ENCODE data around the gene U2AF2.

U2AF2 gene

GRCh38 chr19:55644191-55644833, 10.5 kb upstream of the U2AF2 start:
- DNase-seq = no peak

DNA sequence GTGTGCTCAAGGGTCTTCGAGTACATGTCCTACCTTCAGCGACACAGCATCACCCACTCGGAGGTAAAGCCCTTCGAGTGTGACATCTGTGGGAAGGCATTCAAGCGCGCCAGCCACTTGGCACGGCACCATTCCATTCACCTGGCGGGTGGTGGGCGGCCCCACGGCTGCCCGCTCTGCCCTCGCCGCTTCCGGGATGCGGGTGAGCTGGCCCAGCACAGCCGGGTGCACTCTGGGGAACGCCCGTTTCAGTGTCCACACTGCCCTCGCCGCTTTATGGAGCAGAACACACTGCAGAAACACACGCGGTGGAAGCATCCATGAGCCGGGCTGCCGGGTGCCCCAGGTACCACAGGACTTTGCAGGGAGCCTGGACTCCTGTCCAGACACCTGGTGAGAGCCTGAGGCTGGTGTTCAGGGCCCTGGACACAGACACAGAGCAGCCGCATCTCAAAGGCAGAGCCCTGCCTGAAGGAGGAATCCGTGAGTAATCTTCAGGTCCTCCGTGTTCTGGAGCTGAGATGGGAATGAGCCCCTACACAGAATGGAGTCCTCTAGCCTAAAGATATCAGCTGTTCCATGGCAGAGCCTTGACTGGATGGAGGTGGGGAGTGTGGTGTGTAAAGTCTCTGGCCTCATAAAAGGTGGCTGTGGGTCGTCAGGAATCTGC, 9.9 kb upstream of the U2AF2 start:
- no peak for DNase-seq

DNA sequence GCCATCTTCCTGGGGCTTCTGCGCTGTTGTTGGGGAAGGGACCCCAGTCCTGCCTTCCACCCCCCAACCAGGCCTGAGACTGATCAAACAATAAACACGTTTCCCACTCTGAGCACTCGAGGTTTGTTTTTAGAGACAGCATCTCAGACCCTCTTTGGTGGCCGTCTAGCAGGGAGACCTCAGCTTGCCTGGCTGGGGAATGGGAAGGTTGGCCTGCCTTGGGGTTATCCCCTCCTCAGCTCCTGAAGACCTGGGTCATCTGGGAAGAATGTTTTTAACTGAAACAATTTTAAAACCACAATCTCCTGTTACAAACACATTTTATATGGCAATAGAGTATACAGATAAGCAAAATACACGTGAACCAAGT, 9.3 kb upstream of the U2AF2 start:
- no peak for DNase-seq

DNA sequence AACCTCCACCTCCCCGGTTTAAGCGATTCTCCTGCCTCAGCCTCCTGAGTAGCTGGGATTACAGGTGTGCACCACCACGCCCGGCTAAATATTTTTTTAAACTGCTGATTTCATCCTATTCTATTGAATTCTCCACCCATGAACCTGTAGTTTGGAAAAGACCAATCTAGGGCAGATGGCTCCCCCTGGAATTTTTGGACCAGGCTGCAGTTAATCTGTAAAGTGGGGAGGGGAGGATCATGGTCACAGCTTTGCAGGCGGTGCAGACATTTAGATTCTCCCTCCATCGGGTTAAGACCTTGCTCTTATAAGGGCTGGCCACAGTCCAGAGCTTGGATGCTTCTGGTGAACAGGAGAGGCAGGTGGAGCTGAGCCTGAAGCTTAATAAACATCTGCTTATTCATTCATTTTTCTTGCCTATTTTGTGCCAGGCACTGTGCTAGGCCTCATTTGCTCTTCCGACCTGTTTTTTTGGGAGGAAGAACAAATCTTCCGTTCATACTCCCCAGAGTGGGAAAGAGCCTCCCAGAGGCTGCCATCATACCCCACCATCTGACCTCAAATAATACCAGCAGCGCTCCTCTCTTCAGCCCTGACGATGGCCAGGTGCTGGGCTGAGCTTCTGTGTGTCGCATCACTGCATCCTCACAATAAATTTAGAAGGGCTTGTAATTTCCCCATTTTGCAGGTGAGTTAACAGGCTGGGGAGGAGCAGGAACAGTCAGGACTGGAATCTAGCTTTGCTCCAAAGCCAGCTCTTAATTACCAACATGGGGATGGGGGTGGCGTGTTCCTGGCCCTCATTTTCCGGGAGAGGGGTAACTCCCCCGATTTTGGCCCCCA, 7.7 kb upstream of the U2AF2 start:
- no peak for DNase-seq

DNA sequence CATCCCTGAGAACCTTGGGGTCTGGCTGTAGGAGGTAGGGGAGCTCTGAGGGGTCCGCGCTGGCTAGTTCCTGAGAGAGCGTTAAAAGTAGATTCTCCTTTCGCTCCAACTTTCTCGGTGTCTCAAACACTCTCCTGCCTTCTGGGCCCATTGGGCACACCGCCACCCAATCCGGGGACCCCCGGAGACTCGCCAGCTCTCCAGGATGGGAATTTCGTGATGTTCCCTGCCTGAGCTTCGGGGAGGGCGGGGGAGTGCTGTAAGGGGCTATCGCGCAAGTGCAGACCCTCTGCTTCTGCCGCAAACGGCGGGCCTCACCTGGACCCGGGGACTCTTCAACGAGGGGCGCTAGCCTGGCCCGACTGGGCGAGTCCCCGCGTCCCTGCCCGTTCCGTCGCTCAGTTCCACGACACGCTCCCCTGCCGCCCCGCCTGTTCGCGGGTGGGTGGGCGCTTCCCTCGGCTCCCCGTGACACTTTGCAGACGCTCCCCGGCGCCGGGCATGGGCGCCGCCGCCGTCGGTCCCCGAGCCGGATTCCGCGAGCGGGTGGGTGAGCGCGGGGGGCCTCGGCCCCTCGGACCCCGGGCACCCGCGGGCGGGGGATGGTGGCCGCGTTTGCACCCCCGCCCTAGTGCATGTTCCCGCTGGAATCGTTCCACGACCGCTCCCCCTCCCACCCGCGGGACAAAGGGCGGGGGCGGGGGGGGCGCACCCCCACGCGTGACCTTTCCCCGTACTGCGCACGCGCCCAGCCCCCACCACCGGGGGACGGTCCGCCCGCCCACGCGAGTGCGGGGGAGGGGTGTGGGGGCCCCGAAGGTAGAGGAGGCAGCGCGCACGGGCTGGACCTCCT, 6.9 kb upstream of the U2AF2 start, which contains the start of gene CCDC106:
Gene CCDC106 (plus strand): TSS at position 481 of the 853 bp plus-strand sequence. CDS start 835 bp downstream, outside the sequence.
- peak; percentile 61 to 84 for DNase-seq

GRCh38 chr19:55648585-55649267, 6.1 kb upstream of the U2AF2 start:
- no peak for DNase-seq

DNA sequence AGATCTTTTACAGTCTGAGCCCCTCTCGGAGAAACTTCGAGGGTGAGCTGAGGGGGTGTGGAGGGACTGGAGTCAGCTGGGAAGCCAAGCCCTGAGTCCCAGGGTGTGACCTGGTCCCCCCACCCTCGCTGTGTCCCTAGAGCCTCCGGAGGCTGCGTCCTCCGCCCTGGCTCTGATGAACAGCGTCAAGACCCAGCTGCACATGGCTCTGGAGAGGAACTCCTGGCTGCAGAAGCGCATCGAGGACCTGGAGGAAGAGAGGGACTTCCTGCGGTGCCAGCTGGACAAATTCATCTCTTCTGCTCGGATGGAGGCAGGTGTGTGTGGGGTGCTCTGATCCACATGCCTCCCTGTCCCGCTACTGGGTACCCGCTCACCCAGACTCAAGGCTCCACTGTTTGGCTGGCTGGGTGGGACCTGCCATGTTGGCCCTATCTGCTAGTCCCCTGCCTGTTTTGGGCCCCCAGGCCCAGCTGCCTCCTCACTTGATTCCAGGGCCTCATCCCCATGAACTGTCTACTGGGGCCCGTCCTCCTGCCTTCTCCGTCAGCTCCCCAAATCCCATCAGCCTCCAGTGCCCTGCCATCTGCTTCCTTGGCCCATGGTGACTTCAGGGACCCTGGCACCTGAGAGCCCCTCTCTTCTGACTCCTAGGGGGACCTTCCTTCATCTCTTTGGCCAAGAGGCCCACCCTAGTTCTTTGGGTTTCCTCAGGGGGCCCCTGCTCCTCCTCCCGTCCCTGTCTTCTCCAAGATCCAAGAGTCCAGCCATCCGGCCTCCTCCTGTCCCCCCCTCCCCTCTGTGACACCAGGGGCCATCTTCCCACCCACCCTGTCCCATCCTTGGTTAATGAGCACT, 5.3 kb upstream of the U2AF2 start:
- DNase-seq = no peak

DNA sequence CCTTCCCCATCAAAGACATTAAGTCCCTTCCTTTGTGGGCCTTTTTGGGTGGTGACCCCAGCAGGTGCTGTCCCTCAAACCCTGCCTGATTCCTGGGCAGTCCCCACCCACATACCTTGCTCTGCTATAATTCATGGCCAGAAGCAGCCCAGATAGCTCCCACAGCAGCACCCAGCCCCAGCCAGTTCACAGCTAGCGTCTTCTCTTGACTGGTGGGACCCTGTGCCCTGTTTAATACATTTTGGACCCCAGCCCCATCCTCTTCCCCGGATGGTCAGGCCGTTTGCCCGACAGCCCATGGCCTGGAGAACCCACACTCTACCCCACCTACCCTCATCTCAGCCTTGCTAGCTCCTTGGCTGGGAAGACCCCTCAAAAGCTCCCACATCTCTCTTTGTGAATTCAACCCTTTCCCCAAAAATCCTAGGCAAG, 4.7 kb upstream of the U2AF2 start:
- DNase-seq = no peak

DNA sequence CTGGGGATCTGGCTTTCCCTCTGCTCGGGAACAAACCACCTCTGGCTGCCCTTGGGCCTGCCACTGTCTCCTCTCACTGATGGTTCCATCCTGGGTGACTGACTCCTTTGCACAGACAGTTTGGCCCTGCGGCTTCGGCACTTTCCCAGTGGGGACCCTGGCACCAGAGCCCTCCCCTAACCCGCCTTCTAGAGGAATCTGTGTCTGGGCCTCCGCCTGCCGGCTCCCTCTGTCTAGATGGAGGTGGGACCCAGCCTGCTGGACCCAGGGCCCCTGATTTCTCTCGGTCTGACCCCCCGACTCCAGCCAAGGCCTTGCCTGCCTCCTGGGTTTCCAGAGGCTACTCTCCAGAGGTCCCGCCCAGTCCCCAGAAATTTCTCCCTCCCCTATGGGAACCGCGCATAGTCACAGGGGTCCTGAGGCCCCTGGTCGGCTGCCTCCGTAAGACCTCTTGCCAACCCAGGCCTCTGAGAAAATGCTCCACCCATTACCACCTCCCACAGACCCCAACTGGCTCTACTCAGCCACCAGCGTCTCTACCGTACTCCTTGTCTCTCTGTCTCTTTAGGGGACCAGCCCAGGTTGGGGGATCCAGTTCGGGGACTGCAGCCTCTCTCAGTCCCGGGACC, 4.1 kb upstream of the U2AF2 start:
- no peak for DNase-seq

DNA sequence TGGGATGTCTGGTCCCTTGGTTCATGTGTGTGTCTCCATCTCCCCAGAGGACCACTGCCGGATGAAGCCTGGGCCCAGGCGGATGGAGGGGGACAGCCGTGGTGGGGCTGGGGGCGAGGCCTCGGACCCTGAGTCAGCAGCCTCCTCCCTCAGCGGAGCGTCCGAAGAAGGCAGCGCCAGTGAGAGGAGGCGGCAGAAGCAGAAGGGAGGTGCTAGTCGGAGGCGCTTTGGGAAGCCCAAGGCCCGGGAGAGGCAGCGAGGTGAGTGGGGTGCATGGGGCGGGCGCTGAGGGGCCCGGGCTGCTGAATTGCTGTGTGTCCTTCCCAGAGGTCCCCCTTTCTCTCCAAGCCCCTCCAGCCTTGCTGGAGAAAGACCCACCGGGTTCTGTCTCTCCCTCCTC, 3.6 kb upstream of the U2AF2 start:
- no peak for DNase-seq

DNA sequence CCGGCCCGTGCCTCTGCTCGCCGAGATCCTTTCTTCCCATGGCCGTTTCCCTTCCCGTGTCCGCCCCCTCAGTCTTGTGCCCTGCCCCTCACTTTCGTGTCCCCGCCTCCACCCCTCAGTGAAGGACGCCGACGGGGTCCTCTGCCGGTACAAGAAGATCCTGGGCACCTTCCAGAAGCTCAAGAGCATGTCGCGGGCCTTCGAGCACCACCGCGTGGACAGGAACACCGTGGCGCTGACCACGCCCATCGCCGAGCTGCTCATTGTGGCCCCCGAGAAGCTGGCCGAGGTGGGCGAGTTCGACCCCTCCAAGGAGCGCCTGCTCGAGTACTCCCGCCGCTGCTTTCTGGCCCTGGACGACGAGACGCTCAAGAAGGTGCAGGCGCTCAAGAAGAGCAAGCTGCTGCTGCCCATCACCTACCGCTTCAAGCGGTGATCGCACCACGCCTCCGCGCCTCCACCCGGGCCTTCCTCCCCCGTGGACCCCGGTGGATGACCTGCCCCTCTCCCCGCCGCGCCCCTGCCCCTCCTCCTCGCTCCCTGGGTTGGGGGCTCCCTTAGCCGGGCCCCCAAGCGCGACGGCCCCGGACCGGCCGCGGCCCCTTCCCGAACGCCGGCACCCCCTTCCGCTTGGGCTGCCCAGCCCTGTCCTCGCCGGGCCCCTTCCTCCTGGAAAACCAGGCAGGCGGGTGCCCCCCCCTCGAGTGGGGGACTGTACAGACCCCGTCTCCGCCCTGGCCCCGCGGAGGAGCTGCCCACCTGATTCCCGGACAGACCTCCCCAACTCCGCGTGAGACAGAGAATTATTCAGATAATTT, 2.3 kb upstream of the U2AF2 start:
- DNase-seq = no peak

DNA sequence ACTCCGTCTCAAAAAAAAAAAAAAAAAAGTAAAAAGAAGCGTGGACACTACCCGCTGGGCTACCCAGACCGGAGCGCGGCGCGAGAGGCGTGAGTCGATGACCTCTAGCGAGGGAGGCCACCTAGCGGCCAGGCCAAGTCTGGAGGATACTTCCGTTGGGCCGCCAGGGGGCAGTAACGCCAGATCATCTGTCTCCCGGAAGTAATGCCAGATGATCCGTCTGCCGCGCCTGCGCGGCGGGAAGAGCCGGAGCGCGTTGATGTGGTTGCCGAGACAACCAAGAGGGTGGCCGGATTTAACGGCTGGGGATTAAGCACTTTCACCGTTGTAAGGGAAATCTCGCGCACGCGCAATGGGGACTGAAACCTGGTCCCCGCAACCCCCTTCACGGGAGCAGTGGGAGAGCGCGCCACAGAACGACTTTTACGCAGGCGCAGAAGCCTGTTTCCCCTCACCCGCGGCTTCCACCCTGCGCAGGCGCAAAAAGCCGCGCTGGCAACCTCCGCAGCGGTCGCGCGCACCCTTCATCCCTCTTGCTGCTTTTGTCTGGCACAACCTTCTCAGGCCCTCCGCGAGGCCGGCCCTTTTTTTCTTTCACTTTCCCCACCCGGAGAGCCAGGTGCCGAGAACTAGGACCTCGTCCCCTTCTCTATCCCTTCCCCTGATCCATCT, 1.0 kb upstream of the U2AF2 start:
- DNase-seq = peak; percentile 99 to 100

DNA sequence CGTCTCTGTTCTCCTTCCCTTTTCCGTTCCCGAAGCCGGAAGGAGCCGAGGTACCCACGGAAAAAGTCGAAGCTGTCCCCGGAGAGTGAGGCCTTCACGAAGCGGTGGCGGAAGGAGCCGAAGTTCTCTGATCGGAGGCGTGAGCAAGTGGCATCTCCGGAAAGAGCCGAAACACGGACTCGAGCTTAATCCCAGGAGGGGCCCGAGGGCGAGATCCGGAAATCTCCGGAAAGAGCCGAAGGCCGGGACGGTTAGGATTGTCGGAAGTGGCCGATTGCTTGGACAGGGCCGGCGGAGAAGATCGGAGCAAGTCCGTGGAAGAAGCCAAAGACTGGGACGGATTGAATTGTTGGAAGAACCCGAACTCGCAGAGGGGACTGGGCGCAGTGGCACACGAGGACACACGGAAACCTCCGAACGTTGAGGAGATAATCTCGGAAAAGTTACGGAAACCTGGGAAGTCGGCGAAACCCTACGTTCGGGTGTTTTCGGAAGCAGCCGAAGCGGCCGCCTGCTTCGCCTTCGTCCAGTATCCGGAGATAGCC, 440 bp upstream of the U2AF2 start:
- peak; percentile 100 for DNase-seq

DNA sequence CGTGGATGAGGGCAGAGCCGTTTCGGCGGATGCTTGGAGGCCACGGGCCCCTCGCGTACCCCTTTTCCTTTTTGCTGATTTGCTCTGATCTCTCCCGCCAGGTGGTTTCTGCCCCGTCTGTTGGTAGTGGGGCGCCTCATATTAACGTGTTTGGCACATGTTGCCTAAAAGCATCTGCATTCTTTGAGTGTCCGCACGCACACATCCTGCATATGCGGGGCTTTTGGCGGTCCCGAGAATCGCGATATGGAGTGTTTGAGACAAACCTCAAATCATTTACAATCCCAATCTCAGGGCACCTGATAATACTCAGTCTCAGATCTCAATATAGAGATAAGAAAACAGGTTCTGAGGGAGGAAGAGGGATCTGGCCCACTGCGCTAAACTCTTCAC, 809 bp downstream of the U2AF2 start:
- DNase-seq = no peak

DNA sequence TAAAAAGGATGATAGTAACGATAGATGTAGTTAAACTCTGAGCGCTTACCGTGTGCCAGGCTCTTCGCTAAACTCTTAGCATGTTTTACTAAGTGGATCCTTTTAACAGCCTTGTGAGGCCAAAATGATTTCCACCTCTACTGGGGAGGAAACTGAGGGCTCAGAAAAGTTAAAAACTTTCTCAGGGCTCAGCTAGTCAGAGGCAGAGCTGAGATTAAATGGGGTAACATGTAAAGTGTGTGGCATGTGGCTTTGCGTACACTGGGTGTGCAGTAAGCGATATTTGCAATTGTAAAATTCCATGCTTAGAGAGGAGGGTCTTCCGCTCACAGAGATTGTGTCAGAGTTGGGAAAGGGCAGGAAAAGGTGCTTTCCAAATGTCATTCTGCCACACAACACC, 1.7 kb downstream of the U2AF2 start:
- no peak for DNase-seq

DNA sequence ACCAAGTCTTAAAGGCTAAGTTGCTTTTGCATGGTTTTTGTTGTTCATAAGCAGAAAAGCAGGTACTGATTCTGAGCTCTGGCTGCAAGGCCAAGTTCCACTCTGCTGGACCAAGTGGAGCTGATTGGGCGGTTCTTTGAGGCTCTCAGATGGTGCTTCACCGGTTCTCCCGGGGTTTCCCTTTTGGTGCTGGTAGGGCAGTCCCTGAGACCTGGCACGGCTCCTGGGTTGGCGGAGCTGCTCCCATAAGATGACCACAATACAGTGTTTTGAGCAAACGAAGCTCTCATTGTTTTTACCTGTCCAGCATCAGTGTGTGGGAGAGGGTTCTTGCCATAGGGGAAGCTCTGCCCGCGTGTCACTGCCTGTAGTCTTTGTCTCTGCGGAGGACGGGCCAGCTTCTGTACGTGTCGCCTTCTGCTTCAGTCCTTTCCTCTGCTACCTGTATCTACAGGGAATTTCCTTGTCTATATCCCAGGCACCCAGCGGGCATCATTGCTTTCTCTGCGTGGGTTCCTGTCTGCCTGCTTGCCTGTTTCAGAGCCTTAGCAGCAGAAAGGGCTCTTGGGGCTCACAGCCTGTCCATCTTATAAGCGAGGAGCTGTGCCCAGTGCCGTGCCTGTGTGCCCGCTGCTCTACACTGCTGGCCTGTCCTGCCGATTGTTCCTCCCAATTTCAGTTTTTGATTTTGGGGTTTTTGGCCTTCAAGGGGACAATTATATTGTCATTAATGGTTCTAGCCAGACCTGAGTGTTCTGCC, 2.3 kb downstream of the U2AF2 start:
- DNase-seq = no peak

- no peak for DNase-seq
These were observed 4.1 kb downstream of the U2AF2 start for GRCh38 chr19:55658846-55659459.

DNA sequence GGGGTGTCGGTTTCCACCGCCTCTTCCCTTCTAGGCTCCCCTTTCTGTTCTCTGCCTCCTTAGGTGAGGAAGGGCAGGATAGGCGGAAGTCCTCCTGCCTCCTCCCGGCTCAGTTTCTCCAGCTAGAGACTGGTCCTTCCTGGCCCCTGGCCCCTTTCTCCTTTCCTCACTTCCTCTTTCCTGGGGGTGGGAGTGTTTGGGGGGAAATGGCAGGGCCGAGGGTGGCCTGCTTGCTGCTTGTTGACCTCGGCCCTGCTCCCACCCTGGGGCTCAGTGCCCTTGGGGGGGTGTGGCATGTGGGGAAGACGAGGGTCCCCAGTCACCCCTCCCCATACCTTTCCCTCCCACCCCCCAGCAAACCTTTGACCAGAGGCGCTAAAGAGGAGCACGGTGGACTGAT, 5.0 kb downstream of the U2AF2 start:
- DNase-seq = no peak
